ENCODE data around the gene GBP4.

Gene GBP4

GRCh38 chr1:89199525-89200031, 836 bp upstream of the GBP4 start:
- no peaks in the 10 kb centered on the region for H3K36me3 ChIP-seq (ENCODE audit: control insufficient read depth, insufficient read depth, low read length)
- no peak overlapping the region for H3K4me3 ChIP-seq (ENCODE audit: low read depth, low read length)
- peaks cover 6% of the 10 kb centered on the region; the same call in 1 of the 2 replicates for H3K4me1 ChIP-seq (ENCODE audit: control insufficient read depth, insufficient read depth, low read length)
- H3K9ac ChIP-seq (ENCODE audit: low read length) = no peak overlapping the region
- no peak overlapping the region for H3K27ac ChIP-seq (ENCODE audit: low read depth, low read length)
- H3K9me3 ChIP-seq (ENCODE audit: control insufficient read depth, insufficient read depth, low read depth, low read length) = peaks cover 5% of the 10 kb centered on the region; the same call in 1 of the 2 replicates
- H3K27me3 ChIP-seq (ENCODE audit: control insufficient read depth, insufficient read depth, low read length) = no peaks in the 10 kb centered on the region

GRCh38 chr1:89198081-89198480, 661 bp downstream of the GBP4 start:
- H3K9ac ChIP-seq (ENCODE audit: low read length) = no peak overlapping the region
- H3K27me3 ChIP-seq (ENCODE audit: control insufficient read depth, insufficient read depth, low read length) = no peaks in the 10 kb centered on the region
- H3K4me1 ChIP-seq (ENCODE audit: control insufficient read depth, insufficient read depth, low read length) = peaks cover 6% of the 10 kb centered on the region; the same call in 1 of the 2 replicates
- H3K9me3 ChIP-seq (ENCODE audit: control insufficient read depth, insufficient read depth, low read depth, low read length) = no peaks in the 10 kb centered on the region
- H3K27ac ChIP-seq (ENCODE audit: low read depth, low read length) = no peak overlapping the region
- H3K36me3 ChIP-seq (ENCODE audit: control insufficient read depth, insufficient read depth, low read length) = no peaks in the 10 kb centered on the region
- H3K4me3 ChIP-seq (ENCODE audit: low read depth, low read length) = no peak overlapping the region

GRCh38 chr1:89195476-89195875, 3.3 kb downstream of the GBP4 start:
- no peaks in the 10 kb centered on the region for H3K9me3 ChIP-seq (ENCODE audit: control insufficient read depth, insufficient read depth, low read depth, low read length)

GRCh38 chr1:89191314-89191713, 7.4 kb downstream of the GBP4 start:
- H3K9me3 ChIP-seq (ENCODE audit: control insufficient read depth, insufficient read depth, low read depth, low read length) = no peaks in the 10 kb centered on the region
- no peak overlapping the region for H3K9ac ChIP-seq (ENCODE audit: low read length)
- H3K4me1 ChIP-seq (ENCODE audit: control insufficient read depth, insufficient read depth, low read length) = no peaks in the 10 kb centered on the region
- no peaks in the 10 kb centered on the region for H3K27me3 ChIP-seq (ENCODE audit: control insufficient read depth, insufficient read depth, low read length)
- no peak overlapping the region for H3K27ac ChIP-seq (ENCODE audit: low read depth, low read length)
- no peak overlapping the region for H3K4me3 ChIP-seq (ENCODE audit: low read depth, low read length)
- no peaks in the 10 kb centered on the region for H3K36me3 ChIP-seq (ENCODE audit: control insufficient read depth, insufficient read depth, low read length)

More at GRCh38 chr1:89195476-89195875, 3.3 kb downstream of the GBP4 start:
- no peaks in the 10 kb centered on the region for H3K27me3 ChIP-seq (ENCODE audit: control insufficient read depth, insufficient read depth, low read length)
- H3K36me3 ChIP-seq (ENCODE audit: control insufficient read depth, insufficient read depth, low read length) = no peaks in the 10 kb centered on the region
- no peak overlapping the region for H3K4me3 ChIP-seq (ENCODE audit: low read depth, low read length)
- no peak overlapping the region for H3K27ac ChIP-seq (ENCODE audit: low read depth, low read length)
- no peak overlapping the region for H3K9ac ChIP-seq (ENCODE audit: low read length)
- H3K4me1 ChIP-seq (ENCODE audit: control insufficient read depth, insufficient read depth, low read length) = peaks cover 6% of the 10 kb centered on the region; the same call in 1 of the 2 replicates

- Histone ChIP-seq H3K27me3 (ENCODE audit: control insufficient read depth, insufficient read depth, low read length) (no peaks in the 10 kb centered on the region), H3K9ac (ENCODE audit: low read length) (no peak overlapping the region), H3K27ac (ENCODE audit: low read depth, low read length) (no peak overlapping the region), H3K9me3 (ENCODE audit: control insufficient read depth, insufficient read depth, low read depth, low read length) (no peaks in the 10 kb centered on the region), H3K4me3 (ENCODE audit: low read depth, low read length) (no peak overlapping the region), H3K36me3 (ENCODE audit: control insufficient read depth, insufficient read depth, low read length) (no peaks in the 10 kb centered on the region), H3K4me1 (ENCODE audit: control insufficient read depth, insufficient read depth, low read length) (no peaks in the 10 kb centered on the region)
Measured at GRCh38 chr1:89190017-89190416, 8.7 kb downstream of the GBP4 start.

DNA sequence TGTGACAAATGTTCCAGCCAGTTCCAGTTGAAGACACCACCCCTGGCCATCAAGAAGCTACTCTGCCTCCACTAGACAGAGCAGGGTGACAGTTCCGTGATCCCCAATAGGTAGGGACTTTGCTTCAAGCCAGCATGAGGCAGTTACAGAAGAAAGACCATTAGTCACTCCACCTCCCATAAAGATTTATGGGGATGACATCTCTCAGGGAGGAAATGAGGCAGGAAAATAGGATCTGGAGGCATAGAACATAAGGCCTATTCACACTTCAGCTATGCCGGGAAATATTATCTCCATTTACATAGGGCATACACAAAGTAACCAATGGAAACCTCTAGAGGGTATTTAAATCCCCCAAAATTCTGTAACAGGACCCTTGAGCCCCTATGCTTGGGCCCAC, 19.4 kb downstream of the GBP4 start:
- no peak overlapping the region for H3K4me3 ChIP-seq (ENCODE audit: low read depth, low read length)
- no peaks in the 10 kb centered on the region for H3K36me3 ChIP-seq (ENCODE audit: control insufficient read depth, insufficient read depth, low read length)
- no peaks in the 10 kb centered on the region; the same call in 1 of the 2 replicates for H3K4me1 ChIP-seq (ENCODE audit: control insufficient read depth, insufficient read depth, low read length)
- no peaks in the 10 kb centered on the region for H3K27me3 ChIP-seq (ENCODE audit: control insufficient read depth, insufficient read depth, low read length)
- no peak overlapping the region for H3K27ac ChIP-seq (ENCODE audit: low read depth, low read length)
- no peak overlapping the region for H3K9ac ChIP-seq (ENCODE audit: low read length)
- peaks cover 11% of the 10 kb centered on the region for H3K9me3 ChIP-seq (ENCODE audit: control insufficient read depth, insufficient read depth, low read depth, low read length)

GRCh38 chr1:89176971-89177370, 21.8 kb downstream of the GBP4 start:
- Histone ChIP-seq H3K9ac (ENCODE audit: low read length) (no peak overlapping the region), H3K4me3 (ENCODE audit: low read depth, low read length) (no peak overlapping the region), H3K4me1 (ENCODE audit: control insufficient read depth, insufficient read depth, low read length) (no peaks in the 10 kb centered on the region; the same call in 1 of the 2 replicates), H3K27me3 (ENCODE audit: control insufficient read depth, insufficient read depth, low read length) (no peaks in the 10 kb centered on the region), H3K27ac (ENCODE audit: low read depth, low read length) (no peak overlapping the region), H3K36me3 (ENCODE audit: control insufficient read depth, insufficient read depth, low read length) (no peaks in the 10 kb centered on the region), H3K9me3 (ENCODE audit: control insufficient read depth, insufficient read depth, low read depth, low read length) (no peaks in the 10 kb centered on the region)

- Histone ChIP-seq H3K9me3 (ENCODE audit: control insufficient read depth, insufficient read depth, low read depth, low read length) (no peaks in the 10 kb centered on the region), H3K36me3 (ENCODE audit: control insufficient read depth, insufficient read depth, low read length) (no peaks in the 10 kb centered on the region), H3K4me3 (ENCODE audit: low read depth, low read length) (no peak within 1 kb of the TSS), H3K4me1 (ENCODE audit: control insufficient read depth, insufficient read depth, low read length) (no peaks in the 10 kb centered on the region), H3K27me3 (ENCODE audit: control insufficient read depth, insufficient read depth, low read length) (no peaks in the 10 kb centered on the region), H3K27ac (ENCODE audit: low read depth, low read length) (no peak within 1 kb of the TSS), H3K9ac (ENCODE audit: low read length) (no peak within 1 kb of the TSS)
Measured at GRCh38 chr1:89175601-89176256, 23.0 kb downstream of the GBP4 start, which contains the start of gene GBP7. Gene GBP7 (minus strand): TSS chr1:89176003. CDS start chr1:89171935, 4,068 bp downstream.

DNA sequence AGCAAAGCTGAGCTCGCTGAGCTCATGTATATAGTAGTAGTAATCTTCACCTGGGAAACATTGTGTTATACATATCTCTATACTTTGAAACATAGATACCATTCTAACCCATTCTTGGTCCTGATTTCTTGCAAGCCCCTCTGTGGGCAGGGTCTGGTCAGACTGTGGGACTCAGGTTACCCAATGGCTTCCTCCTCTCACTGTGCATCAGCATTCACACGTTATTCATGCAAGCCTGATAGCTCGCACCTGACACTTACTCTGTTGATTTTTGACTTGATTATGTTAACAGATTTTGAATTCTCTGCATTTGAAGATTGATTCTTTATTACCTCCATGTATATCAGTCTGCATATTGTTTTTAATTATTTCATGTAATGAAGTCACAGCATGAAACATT, 24.3 kb downstream of the GBP4 start:
- Histone ChIP-seq H3K36me3 (ENCODE audit: control insufficient read depth, insufficient read depth, low read length) (no peaks in the 10 kb centered on the region), H3K9me3 (ENCODE audit: control insufficient read depth, insufficient read depth, low read depth, low read length) (no peaks in the 10 kb centered on the region), H3K4me3 (ENCODE audit: low read depth, low read length) (no peak overlapping the region), H3K27me3 (ENCODE audit: control insufficient read depth, insufficient read depth, low read length) (no peaks in the 10 kb centered on the region), H3K9ac (ENCODE audit: low read length) (no peak overlapping the region), H3K27ac (ENCODE audit: low read depth, low read length) (no peak overlapping the region), H3K4me1 (ENCODE audit: control insufficient read depth, insufficient read depth, low read length) (no peaks in the 10 kb centered on the region)

DNA sequence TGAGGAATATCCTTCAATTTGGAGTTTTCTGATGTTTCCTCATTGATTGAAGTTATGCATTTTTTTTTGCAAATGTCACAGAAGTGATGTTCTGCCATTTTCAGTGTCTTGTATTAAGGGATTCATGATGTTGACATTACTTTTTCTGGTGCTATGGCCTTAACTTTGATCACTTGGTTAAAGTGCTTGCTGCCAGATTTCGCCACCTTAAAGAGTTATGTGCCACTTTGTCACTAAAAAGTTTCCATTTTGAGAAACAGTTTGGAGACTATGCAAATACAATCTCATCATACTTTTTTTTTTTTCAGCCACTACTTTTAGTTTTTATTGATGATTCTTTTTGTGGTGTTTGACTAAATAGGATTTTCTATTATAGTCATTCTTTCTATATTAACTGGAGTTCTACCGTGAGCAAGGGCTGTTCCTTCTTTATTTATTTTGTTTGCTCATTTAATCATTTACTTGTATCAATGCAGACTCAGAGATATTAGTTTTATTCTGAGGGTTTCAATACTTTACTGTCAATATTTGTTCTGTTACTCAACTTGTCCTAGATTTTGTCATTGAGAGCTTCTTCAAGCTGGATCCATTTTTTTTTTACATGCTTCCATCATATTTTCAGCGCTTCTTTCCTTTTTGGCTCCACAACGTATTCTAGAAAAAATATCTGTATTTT, 26.1 kb downstream of the GBP4 start:
- Histone ChIP-seq H3K4me1 (ENCODE audit: control insufficient read depth, insufficient read depth, low read length) (no peaks in the 10 kb centered on the region), H3K27ac (ENCODE audit: low read depth, low read length) (no peak overlapping the region), H3K27me3 (ENCODE audit: control insufficient read depth, insufficient read depth, low read length) (no peaks in the 10 kb centered on the region), H3K9me3 (ENCODE audit: control insufficient read depth, insufficient read depth, low read depth, low read length) (no peaks in the 10 kb centered on the region), H3K36me3 (ENCODE audit: control insufficient read depth, insufficient read depth, low read length) (no peaks in the 10 kb centered on the region), H3K4me3 (ENCODE audit: low read depth, low read length) (no peak overlapping the region), H3K9ac (ENCODE audit: low read length) (no peak overlapping the region)

DNA sequence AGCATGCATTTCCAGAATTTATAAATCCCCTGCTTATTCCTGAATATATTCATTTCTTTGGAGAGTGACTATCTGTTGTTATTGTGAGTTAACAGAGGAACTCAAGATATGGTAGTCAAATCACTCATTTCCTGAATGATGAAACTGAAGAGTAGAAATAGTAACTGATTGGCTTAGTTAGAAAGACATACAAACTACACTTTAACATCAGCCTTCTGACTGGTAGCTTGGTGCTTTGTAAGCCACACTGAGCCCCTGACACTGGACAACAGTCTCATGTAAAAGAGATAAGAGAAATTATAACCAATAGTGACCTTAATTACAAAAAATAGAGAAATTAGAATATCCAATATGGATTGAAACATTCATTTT, 27.7 kb downstream of the GBP4 start:
- Histone ChIP-seq H3K27me3 (ENCODE audit: control insufficient read depth, insufficient read depth, low read length) (no peaks in the 10 kb centered on the region), H3K4me1 (ENCODE audit: control insufficient read depth, insufficient read depth, low read length) (no peaks in the 10 kb centered on the region), H3K9me3 (ENCODE audit: control insufficient read depth, insufficient read depth, low read depth, low read length) (no peaks in the 10 kb centered on the region), H3K4me3 (ENCODE audit: low read depth, low read length) (no peak overlapping the region), H3K27ac (ENCODE audit: low read depth, low read length) (no peak overlapping the region), H3K9ac (ENCODE audit: low read length) (no peak overlapping the region), H3K36me3 (ENCODE audit: control insufficient read depth, insufficient read depth, low read length) (no peaks in the 10 kb centered on the region)
